ENCODE results near the gene CLRN1.

The CLRN1 gene

GRCh38 chr3:150975086-150975991 lies 2.8 kb upstream of the CLRN1 start:
- ATAC-seq (ENCODE audit: insufficient read depth, low read depth), result no peak
- Histone ChIP-seq H3K27me3 (ENCODE audit: insufficient read depth, low read length, poor library complexity) (peaks cover 17% of the 10 kb centered on the region), H3K4me3 (ENCODE audit: low read depth in 1 of 2, low read length in 2 of 2) (no peak overlapping the region), H3K9me3 (ENCODE audit: insufficient read depth, low read length, severe bottlenecking) (no peaks in the 10 kb centered on the region), H3K4me1 (ENCODE audit: insufficient read depth, low read length) (no peaks in the 10 kb centered on the region), H3K79me2 (ENCODE audit: insufficient read depth, low read length) (no peaks in the 10 kb centered on the region), H3K36me3 (ENCODE audit: insufficient read depth, low read length) (no peaks in the 10 kb centered on the region), H3K4me2 (ENCODE audit: insufficient read depth, low read length) (no peak overlapping the region), H3K27ac (ENCODE audit: low read length) (no peak overlapping the region), H3K9ac (ENCODE audit: low read depth, low read length) (no peak overlapping the region), H2AFZ (ENCODE audit: low read depth, low read length) (no peak overlapping the region), H4K20me1 (ENCODE audit: insufficient read depth, low read length) (no peaks in the 10 kb centered on the region)
- no peak for DNase-seq
- TF ChIP-seq EZH2 (IDR thresholded peaks at IDR 0.05; ENCODE audit: borderline replicate concordance, low read depth, low read length, severe bottlenecking) (no peak), CTCF (IDR thresholded peaks at IDR 0.05; ENCODE audit: borderline replicate concordance, extremely low read depth, low read length, poor library complexity, severe bottlenecking) (no peak)

GRCh38 chr3:150970665-150971324 lies 1.7 kb downstream of the CLRN1 start:
- Histone ChIP-seq H3K4me3 (ENCODE audit: low read depth in 1 of 2, low read length in 2 of 2) (no peak overlapping the region), H3K4me2 (ENCODE audit: insufficient read depth, low read length) (no peak overlapping the region)
- no peak for TF ChIP-seq CTCF (IDR thresholded peaks at IDR 0.05; ENCODE audit: borderline replicate concordance, extremely low read depth, low read length, poor library complexity, severe bottlenecking)

GRCh38 chr3:150968341-150969035 lies 4.0 kb downstream of the CLRN1 start:
- no peak overlapping the region for H3K4me2 ChIP-seq (ENCODE audit: insufficient read depth, low read length)
- DNase-seq (no peak), ATAC-seq (ENCODE audit: insufficient read depth, low read depth) (no peak)
- peaks cover 16% of the 10 kb centered on the region for H3K27me3 ChIP-seq (ENCODE audit: insufficient read depth, low read length, poor library complexity)
- H3K4me1 ChIP-seq (ENCODE audit: insufficient read depth, low read length), result no peaks in the 10 kb centered on the region
- no peak overlapping the region for H3K4me3 ChIP-seq (ENCODE audit: low read depth in 1 of 2, low read length in 2 of 2)
- H3K9ac ChIP-seq (ENCODE audit: low read depth, low read length), result no peak overlapping the region
- H2AFZ ChIP-seq (ENCODE audit: low read depth, low read length), result no peak overlapping the region
- no peaks in the 10 kb centered on the region for H3K36me3 ChIP-seq (ENCODE audit: insufficient read depth, low read length)
- H3K9me3 ChIP-seq (ENCODE audit: insufficient read depth, low read length, severe bottlenecking), result no peaks in the 10 kb centered on the region
- H3K79me2 ChIP-seq (ENCODE audit: insufficient read depth, low read length), result no peaks in the 10 kb centered on the region
- H3K27ac ChIP-seq (ENCODE audit: low read length), result no peak overlapping the region
- no peak for TF ChIP-seq EZH2 (IDR thresholded peaks at IDR 0.05; ENCODE audit: borderline replicate concordance, low read depth, low read length, severe bottlenecking)
- no peak for TF ChIP-seq CTCF (IDR thresholded peaks at IDR 0.05; ENCODE audit: borderline replicate concordance, extremely low read depth, low read length, poor library complexity, severe bottlenecking)
- H4K20me1 ChIP-seq (ENCODE audit: insufficient read depth, low read length), result no peaks in the 10 kb centered on the region

More at GRCh38 chr3:150970665-150971324, 1.7 kb downstream of the CLRN1 start:
- no peak overlapping the region for H2AFZ ChIP-seq (ENCODE audit: low read depth, low read length)
- no peaks in the 10 kb centered on the region for H4K20me1 ChIP-seq (ENCODE audit: insufficient read depth, low read length)
- no peaks in the 10 kb centered on the region for H3K9me3 ChIP-seq (ENCODE audit: insufficient read depth, low read length, severe bottlenecking)
- H3K36me3 ChIP-seq (ENCODE audit: insufficient read depth, low read length), result no peaks in the 10 kb centered on the region
- no peak overlapping the region for H3K9ac ChIP-seq (ENCODE audit: low read depth, low read length)
- DNase-seq (no peak), ATAC-seq (ENCODE audit: insufficient read depth, low read depth) (no peak)
- no peaks in the 10 kb centered on the region for H3K4me1 ChIP-seq (ENCODE audit: insufficient read depth, low read length)
- no peak overlapping the region for H3K27ac ChIP-seq (ENCODE audit: low read length)
- no peaks in the 10 kb centered on the region for H3K79me2 ChIP-seq (ENCODE audit: insufficient read depth, low read length)
- H3K27me3 ChIP-seq (ENCODE audit: insufficient read depth, low read length, poor library complexity), result peaks cover 16% of the 10 kb centered on the region

Data from DND-41 (cell line).